ENCODE results near the gene ZNF765.
A peak's percentile ranks its signal among the peaks of the same experiment; 100 is the strongest.
"Not testable (repeated sequence)": the region's sequence is repeated elsewhere in the genome, so short reads cannot be mapped to it uniquely, and the experiment has no call there.

ZNF765 gene

DNA sequence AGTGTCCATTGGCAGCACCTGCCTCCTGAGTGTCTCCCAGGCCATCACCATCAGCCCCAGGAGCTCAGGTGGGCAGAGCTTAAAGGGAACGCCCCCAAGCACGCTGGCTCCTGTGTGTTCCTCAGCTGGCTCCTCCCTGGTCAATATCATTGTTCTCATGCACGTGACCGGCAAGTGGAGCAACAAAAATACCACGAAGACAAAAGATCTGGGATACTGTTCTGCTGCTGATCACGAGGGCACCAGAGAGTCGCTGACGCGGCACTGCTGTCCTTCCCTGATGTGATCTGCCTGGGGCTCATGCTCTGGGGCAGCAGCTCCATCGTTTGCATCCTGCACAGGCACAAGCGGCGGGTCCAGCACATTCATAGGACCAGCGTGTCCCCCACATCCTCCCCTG, 28.1 kb downstream of the ZNF765 start:
- not testable (repeated sequence) for DNase-seq

DNA sequence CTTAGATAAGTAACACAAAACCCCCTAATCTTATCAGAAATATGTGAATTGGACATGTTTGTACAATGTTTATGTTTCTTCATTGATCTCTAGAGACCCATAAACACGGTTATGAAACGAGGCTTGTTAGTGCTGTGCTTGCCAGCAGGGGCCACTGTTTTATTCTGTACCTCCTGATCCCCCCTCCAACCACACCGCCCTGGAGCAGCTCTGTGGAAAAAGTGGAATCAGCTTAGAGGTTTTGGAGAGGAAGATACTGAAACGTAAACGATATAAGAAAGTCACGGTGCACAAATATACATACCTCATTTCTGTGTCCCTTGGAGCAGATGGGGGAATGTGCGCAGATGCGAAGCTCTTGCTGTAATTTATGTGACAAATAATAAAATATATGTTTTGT, 28.7 kb downstream of the ZNF765 start:
- DNase-seq = not testable (repeated sequence)

DNA sequence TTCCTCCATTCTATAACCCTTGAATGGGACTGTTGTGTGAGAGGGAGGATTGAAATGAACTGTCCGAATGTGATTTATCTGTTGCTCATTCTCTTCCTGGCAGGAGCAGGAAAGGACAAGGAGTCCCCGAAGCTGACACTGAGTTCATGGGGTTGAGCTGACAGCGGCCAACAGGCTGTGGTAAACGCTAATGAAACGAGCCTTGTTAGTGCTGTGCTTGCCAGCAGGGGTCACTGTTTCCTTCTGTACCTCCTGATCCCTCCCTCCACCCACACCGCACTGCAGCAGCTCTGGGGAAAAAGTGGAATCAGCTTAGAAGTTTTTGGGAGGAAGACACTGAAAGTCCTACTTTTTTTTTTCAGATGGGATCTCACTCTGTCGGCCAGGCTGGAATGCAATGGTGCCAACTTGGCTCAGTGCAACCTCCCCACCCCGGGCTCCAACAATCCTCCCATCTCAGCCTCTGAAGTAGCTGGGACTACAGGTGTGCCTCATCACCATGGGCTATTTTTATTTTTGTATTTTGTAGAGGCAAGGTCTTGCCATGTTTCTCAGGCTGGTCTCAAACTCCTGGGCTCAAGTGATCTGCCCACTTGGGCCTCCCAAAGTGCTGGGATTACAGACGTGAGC, 30.1 kb downstream of the ZNF765 start:
- peak; percentile 63 to 74 for DNase-seq

DNA sequence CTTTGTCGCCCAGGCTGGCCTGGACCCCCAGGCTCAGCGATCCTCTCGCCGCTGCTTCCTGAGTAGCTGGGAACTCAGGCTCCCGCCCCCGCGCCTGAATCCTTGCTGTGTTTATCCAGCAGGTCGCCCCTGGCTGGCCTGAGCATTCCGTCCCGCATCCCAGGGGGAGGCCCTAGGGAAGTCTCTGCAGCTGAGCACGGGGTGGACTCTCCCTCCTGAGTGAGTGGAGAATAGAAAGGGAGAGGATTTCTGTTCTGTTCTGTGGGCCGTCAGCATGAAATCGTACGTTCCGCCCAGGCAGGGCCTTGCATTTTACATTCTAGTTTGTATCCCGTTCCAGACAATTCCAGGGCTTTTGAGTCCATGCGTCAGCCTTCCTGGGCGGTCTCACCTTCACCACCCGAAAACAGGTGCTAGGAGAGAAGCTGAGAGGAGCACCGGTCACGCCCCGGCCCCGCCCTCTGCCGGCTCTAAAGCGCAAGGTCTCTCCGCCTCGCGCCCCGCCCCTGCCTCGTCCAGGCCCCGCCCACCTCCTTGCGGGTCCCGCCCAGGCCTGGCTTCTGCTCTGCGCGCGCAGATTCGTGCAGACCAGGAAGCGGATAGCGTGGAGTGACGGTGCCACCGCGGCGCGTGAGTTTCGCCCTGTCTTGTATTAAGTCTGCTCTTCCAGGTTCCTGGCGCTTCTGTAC, 36.6 kb downstream of the ZNF765 start, which contains the start of gene ZNF761:
ZNF761 (plus strand) TSS at position 586 of the 689 bp plus-strand sequence. CDS start 15,285 bp downstream, outside the sequence.
- DNase-seq = peak; percentile 95 to 97

DNA sequence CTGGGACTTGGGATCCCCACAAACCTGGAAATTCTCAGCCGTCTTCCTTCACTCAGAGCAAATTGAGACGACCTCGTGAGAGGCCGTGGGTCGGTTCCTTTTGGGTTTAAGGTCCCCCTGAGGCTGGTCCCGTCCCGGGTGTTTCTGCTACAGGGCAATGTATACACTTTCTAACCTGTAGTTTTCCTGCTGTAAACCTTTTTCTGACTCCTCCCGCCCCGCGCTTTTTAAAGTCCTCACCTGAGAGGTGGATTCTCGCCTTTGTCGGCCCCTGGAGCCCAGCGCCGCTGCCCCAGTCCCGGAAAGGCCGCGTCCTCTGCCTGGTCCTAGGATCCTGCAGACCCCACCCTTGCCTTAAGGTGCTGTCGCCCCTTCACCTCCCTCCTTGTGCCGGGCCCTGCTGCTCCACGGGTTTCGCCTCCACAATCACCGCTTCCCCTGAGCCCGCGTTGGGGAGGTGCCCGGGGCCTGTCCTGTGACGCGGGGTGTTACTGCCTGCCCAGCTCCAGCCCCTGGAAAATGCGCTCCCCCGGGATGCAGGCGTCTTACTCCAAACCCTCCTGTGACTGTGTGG, 37.2 kb downstream of the ZNF765 start:
- DNase-seq = no peak

DNA sequence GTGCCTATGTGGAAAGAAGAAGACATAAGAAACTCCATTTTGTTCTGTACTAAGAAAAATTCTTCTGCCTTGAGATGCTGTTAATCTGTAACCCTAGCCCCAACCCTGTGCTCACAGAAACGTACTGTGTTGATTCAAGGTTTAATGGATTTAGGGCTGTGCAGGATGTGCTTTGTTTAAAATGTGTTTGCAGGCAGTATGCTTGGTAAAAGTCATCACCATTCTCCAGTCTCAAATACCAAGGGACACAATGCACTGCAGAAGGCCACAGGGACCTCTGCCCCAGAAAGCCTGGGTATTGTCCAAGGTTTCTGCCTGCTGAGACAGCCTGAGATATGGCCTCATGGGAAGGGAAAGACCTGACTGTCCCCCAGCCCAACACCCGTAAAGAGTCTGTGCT, 48.9 kb downstream of the ZNF765 start:
- DNase-seq = not testable (repeated sequence)

DNA sequence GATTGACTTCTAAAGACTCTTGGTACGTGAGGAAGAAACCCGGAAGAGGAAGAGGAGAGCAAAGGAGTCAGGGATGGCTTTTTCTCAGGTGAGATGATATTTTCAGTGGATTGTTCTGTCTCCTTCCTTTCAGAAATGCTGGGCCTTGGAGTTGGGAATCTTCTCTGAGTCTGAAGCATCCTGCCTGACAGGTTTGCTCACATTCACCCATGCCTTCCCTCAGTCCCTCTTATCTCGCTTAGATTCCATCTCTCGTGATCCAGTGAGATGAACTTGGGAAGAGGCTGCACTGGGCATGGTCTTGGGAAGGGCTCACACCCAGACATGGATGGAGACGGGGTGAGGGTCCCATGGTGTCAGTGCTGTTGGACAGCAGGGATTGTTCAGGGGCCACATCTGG, 52.2 kb downstream of the ZNF765 start:
- not testable (repeated sequence) for DNase-seq

DNA sequence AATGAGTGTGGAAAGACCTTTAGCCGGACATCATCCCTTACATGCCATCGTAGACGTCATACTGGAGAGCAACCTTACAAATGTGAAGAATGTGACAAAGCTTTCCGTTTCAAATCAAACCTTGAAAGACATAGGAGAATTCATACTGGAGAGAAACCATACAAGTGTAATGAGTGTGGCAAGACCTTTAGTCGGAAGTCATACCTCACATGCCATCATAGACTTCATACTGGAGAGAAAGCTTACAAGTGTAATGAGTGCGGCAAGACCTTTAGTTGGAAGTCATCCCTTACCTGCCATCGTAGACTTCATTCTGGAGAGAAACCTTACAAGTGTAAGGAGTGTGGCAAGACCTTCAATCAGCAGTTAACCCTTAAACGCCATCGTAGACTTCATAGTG, 60.9 kb downstream of the ZNF765 start:
- no peak for DNase-seq

DNA sequence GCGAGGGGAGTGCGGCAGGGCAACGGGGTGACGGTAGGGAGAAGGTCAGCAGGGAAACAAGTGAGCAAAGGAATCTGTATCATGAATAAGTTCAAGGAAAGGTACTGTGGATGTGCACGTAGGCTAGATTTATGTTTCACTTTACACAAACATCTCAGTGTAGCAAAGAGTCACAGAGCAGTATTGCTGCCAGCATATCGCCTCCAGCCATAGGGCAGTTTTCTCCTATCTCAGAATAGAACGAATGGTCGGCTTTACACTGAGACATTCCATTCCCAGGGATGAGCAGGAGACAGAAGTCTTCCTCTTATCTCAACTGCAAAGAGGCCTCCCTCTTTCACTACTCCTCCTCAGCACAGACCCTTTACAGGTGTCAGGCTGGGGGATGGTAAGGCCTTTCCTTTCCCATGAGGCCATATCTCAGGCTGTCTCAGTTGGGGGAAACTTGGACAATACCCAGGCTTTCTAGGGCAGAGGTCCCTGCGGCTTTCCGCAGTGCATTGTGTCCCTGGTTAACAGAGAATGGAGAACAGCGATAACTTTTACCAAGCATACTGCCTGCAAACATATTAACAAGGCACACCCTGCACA, 65.3 kb downstream of the ZNF765 start:
- DNase-seq = not testable (repeated sequence)

DNA sequence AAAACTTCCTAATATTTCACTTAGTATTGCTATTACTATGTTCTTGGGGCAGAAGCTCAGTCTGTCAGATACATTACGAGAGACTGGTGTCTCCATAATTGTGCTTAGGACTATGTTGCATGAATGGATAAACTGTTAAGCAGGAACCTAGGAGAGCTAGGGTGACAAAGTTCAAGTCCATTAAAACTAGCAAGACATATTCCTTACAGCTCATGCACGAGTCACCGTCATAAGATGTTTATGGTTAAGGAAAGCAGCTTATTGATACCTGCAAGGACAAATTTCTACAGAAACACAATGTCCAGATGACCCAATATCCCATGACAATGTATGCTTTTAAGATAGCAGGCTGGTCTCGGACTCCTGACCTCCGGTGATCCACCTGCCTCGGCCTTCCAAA, 66.9 kb downstream of the ZNF765 start:
- DNase-seq = no peak

DNA sequence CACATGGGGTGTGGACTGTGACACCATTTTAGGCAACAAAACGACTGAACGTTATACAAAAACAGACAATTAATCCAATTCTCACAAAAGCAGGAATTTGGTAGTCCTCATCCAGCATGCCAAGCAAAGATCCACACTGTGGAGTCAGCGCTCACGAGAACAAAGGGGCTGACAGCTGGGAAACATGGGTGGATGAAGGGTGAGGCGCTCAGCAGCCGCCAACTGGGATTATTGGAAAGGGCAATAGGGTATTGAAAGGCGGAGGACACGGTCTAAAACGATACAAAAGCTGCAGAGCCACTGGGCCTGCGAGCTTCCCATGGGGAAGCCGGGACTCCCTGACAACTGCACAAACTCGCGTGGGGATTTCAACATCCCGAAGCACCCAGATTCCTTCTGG, 67.9 kb downstream of the ZNF765 start:
- no peak for DNase-seq

DNA sequence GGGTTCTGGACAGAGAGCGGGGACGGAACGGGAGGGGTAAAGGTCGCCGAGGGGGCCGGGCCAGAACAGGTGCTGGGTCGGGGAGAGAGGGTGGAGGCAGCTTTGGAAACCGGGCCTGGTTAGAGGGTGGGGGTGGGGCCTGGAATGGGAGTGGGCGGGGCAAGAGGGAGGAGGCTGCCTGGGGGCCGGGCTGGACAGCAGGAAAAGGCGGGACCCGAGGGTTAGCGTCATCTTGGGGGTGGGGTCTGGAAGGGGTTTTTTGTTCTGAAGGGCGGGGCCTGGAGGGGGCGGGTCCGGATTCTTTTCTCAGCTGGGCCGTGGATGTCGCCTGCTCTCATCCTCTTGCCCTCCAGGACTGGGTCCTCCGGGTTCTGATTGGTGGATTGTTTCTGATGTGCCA, 68.3 kb downstream of the ZNF765 start:
- DNase-seq = peak; percentile 1 to 4

DNA sequence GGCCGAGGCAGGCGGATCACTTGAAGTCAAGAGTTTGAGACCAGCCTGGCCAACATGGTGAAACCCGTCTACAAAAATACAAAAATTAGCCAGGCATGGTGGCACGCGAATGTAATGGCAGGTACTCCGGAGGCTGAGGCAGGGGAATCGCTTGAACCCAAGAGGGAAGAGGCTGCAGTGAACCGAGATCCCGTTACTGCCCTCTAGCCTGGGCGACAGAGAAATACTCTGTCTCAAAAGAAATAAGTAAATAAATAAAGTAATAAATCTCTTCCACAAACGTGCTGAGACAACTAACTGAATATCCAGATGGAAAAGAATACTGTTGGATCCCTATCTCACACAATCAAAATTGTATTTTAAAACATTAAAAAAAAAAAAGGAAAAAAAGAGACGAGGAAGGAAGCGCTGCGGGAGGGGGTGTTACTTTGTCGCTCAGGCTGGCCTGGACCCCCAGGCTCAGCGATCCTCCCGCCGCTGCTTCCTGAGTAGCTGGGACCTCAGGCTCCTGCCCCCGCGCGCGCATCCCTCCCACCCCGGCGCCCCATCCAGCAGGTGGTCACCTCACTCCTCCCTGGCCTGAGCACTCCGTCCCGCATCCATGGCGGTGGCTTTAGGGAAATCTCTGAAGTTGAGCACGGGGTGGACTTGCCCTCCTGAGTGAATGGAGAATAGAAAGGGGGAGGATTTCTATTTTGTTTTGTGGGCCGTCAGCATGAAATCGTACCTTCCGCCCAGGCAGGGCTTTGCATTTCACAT, 72.0 kb downstream of the ZNF765 start:
- DNase-seq = no peak

DNA sequence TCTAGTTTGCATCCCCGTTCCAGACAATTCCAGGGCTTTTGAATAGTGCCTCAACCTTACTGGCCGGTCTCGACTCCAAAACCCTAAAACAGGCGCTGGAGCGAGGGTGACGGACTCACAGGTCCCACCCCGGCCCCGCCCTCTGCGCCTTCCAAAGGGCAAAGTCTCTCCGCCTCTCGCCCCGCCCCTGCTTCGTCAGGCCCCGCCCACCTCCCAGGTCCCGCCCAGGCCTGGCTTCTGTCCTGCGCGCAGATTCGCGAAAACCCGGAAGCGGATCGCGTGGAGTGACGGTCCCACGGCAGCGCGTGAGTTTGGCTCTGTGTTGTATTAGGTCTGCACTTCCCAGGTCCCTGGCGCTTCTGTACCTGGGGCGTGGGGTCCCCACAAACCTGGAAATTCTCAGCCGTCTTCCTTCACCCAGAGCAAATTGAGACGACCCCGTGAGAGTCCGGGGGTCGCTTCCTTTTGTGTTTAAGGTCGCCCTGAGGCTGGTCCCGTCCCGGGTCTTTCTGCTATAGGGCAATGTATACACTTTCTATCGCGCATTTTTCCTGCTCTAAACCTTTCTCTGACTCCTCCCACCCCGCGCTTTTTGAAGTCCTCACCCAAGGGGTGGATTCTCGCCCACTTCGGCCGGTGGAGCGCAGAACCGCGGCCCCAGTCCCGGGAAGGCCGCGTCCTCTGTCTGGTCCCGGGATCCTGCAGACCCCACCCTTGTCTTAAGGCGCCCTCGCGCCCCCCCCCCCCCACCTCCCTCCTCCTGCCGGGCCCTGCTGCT, 72.7 kb downstream of the ZNF765 start, which contains the start of gene ZNF813:
ZNF813 (plus strand) TSS at position 249 of the 778 bp plus-strand sequence. CDS start 16,090 bp downstream, outside the sequence.
- peak; percentile 93 to 96 for DNase-seq

DNA sequence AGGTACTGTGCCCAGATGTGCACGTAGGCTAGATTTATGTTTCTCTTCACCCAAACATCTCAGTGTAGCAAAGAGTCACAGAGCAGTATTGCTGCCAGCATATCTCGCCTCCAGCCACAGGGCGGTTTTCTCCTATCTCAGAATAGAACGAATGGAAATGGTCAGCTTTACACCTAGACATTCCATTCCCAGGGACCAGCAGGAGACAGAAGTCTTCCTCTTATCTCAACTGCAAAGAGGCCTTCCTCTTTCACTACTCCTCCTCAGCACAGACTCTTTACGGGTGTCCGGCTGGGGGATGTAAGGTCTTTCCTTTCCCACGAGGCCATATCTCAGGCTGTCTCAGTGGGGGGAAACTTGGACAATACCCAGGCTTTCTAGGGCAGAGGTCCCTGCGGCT, 73.7 kb downstream of the ZNF765 start:
- DNase-seq = not testable (repeated sequence)

DNA sequence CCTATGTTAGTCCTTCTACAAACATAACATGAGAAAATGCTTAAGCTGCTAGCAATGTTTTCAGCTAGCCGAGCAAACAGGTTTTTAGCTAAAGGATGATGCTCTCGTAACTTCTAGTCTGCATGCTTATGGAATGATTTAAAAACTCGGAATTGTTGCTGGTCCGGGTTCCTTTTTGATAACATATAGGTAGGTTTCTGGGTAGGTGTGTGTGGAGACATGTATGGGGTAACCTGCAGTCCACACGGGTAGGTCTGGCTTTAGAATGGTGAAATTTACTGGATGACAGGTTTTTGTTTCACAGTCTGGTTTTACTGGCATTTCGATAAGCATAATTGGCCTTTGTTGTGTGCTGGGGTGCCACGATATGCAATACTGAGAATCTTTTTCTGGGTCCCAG, 77.0 kb downstream of the ZNF765 start:
- no peak for DNase-seq

DNA sequence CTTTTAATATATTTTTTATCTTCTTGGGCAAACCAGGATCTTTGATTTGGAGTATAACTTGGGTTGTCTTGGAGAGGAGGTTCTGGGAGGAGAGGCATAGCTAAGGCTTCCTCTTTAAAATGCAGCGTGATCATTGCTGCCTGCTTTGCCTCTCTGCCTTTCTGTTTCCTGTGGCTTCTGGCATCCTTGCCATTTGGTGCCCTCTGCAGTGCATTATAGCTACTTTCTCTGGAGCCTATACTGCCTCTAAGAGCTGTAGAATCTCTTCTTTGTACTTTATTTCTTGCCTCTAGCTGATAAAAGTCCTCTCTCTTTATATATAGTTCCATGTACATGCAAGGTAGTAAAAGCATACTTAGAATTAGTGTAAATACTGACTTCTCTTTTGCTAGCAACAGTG, 79.9 kb downstream of the ZNF765 start:
- DNase-seq = not testable (repeated sequence)

DNA sequence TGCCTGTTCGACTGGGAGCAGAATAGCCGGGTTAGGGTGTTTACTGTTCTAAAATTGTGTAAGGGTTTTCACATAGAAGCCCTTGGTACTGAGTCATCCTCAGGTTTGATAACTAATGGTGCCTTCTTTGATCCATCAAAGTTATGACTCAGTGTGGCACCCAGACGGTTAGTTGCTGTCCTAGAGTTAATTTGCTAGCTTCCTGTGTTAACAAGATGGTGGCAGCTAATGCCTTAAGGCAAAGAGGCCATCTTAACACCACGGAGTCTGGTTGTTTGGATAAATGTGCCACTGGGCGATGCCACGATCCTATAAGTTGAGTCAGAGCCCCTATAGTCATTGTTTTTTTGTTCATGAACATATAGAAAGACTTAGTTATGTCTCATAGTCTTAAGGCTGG, 80.5 kb downstream of the ZNF765 start:
- DNase-seq = not testable (repeated sequence)

Data from CD4-positive, alpha-beta T cell treated with Interferon alpha-2 for 1 hour (primary cell).